ENCODE results near the gene FAM163B. TPM values are rescaled to one million over a fixed set of nuclear protein-coding genes. Genes with fewer than 3 reads are reported as not detected.

Gene FAM163B
- total RNA-seq, 1 donor from 2014 or later, result 0.81 TPM

- no peak for DNase-seq (ENCODE audit: low spot score)
These were observed 26.6 kb downstream of the FAM163B start for GRCh38 chr9:133582501-133583045.

GRCh38 chr9:133581513-133582343 is 27.5 kb downstream of the FAM163B start:
- DNase-seq (ENCODE audit: low spot score), result peak; percentile 77

- no peak for DNase-seq (ENCODE audit: low spot score)
These were observed 28.2 kb downstream of the FAM163B start for GRCh38 chr9:133581011-133581410.

- no peak for DNase-seq (ENCODE audit: low spot score)
These were observed 28.8 kb downstream of the FAM163B start for GRCh38 chr9:133580419-133580738.

GRCh38 chr9:133579601-133580418 is 29.4 kb downstream of the FAM163B start:
- DNase-seq (ENCODE audit: low spot score), result no peak

GRCh38 chr9:133578524-133579441 is 30.4 kb downstream of the FAM163B start:
- no peak for DNase-seq (ENCODE audit: low spot score)

- DNase-seq (ENCODE audit: low spot score), result no peak
These were observed 31.5 kb downstream of the FAM163B start for GRCh38 chr9:133577737-133578112.

GRCh38 chr9:133576875-133577736 is 32.1 kb downstream of the FAM163B start:
- no peak for DNase-seq (ENCODE audit: low spot score)

- DNase-seq (ENCODE audit: low spot score), result no peak
These were observed 32.9 kb downstream of the FAM163B start for GRCh38 chr9:133576031-133576874.

- no peak for DNase-seq (ENCODE audit: low spot score)
These were observed 33.8 kb downstream of the FAM163B start for GRCh38 chr9:133575186-133576030.

- no peak for DNase-seq (ENCODE audit: low spot score)
These were observed 34.4 kb downstream of the FAM163B start for GRCh38 chr9:133574771-133575170.

GRCh38 chr9:133573791-133574515 is 35.2 kb downstream of the FAM163B start:
- DNase-seq (ENCODE audit: low spot score), result no peak

GRCh38 chr9:133572821-133573361 is 36.3 kb downstream of the FAM163B start:
- DNase-seq (ENCODE audit: low spot score), result peak; percentile 57

- DNase-seq (ENCODE audit: low spot score), result no peak
These were observed 37.1 kb downstream of the FAM163B start for GRCh38 chr9:133571896-133572595.

- DNase-seq (ENCODE audit: low spot score), result no peak
These were observed 37.7 kb downstream of the FAM163B start for GRCh38 chr9:133571391-133571890.

GRCh38 chr9:133570691-133571080 is 38.5 kb downstream of the FAM163B start:
- no peak for DNase-seq (ENCODE audit: low spot score)
